Caco-2 (cell line): ENCODE results near the gene PKD1. TPM values are rescaled to one million over a fixed set of nuclear protein-coding genes. Genes with fewer than 3 reads are reported as not detected.

Experiments
- BruUV-seq: library from RNA; stranded (reverse); fragments of 400-500 nt; replicated peaks from 2 replicates; lab custom pipeline; 2021; lab: Mats Ljungman, UMichigan
- CTCF ChIA-PET: fragments of 300-600 bp; sonication (Branson Sonifier 250); formaldehyde crosslinking; loops from one replicate; lab custom pipeline; 2022; ENCODE audit warnings: antibody characterized with exemption; lab: Charles Lee
- POLR2A ChIA-PET: fragments of 300-600 bp; sonication (Branson Sonifier 250); formaldehyde crosslinking; loops from one replicate; lab custom pipeline; 2022; ENCODE audit warnings: antibody characterized with exemption; lab: Charles Lee
- DNase-seq, 2 experiments: peaks; one replicate each; pipeline versions ENCODE4 v3.0.0 to v3.0.0-alpha.2; 2020 to 2022
- H3K27me3 ChIP-seq: replicated peaks from 2 replicates; pipeline ENCODE4 v1.6.0; 2011; ENCODE audit warnings: low read length; ENCODE audit not compliant: control insufficient read depth, insufficient read depth
- H3K36me3 ChIP-seq: 2 replicates; pipeline ENCODE4 v1.5.1; 2011; ENCODE audit warnings: low read length; ENCODE audit not compliant: control insufficient read depth, insufficient read depth
- H3K4me1 ChIP-seq: fragments of 250-450 bp; sonication (Bioruptor Pico); 2 replicates; pipeline ENCODE4 v1.5.1; 2020; ENCODE audit warnings: mild to moderate bottlenecking
- H3K4me3 ChIP-seq: 2 replicates; pipeline ENCODE4 v1.5.1; 2011; ENCODE audit warnings: low read depth, mild to moderate bottlenecking, control low read depth, low read length
- H3K9me3 ChIP-seq: fragments of 250-450 bp; sonication (Bioruptor Pico); 2 replicates; pipeline ENCODE4 v1.5.1; 2020; ENCODE audit warnings: mild to moderate bottlenecking, moderate library complexity
- H3K27ac Mint-ChIP-seq: one replicate; pipeline ENCODE4 v1.8.0; 2022; ENCODE audit warnings: mixed read lengths; ENCODE audit not compliant: unreplicated experiment
- H3K27me3 Mint-ChIP-seq: one replicate; pipeline ENCODE4 v1.8.0; 2022; ENCODE audit warnings: mixed read lengths; ENCODE audit not compliant: insufficient read depth, unreplicated experiment
- H3K36me3 Mint-ChIP-seq: one replicate; pipeline ENCODE4 v1.8.0; 2022; ENCODE audit warnings: mild to moderate bottlenecking, mixed read lengths; ENCODE audit not compliant: insufficient read depth, unreplicated experiment
- H3K4me1 Mint-ChIP-seq: one replicate; pipeline ENCODE4 v1.8.0; 2022; ENCODE audit warnings: low read depth, mixed read lengths; ENCODE audit not compliant: unreplicated experiment
- H3K4me3 Mint-ChIP-seq: one replicate; pipeline ENCODE4 v1.8.0; 2022; ENCODE audit warnings: mild to moderate bottlenecking, moderate library complexity, mixed read lengths; ENCODE audit not compliant: unreplicated experiment
- H3K9me3 Mint-ChIP-seq: one replicate; pipeline ENCODE4 v1.8.0; 2022; ENCODE audit warnings: mixed read lengths; ENCODE audit not compliant: unreplicated experiment
- intact Hi-C: fragments of 100-400 bp; cut with micrococcal nuclease; formaldehyde crosslinking; loops from one replicate; pipeline ENCODE4 v1.10.0; 2022; ENCODE audit not compliant: unreplicated experiment
- total RNA-seq: library from RNA; stranded (reverse); gene quantifications from 2 replicates; pipeline ENCODE4 v1.2.3, GENCODE V29; 2022
- TF ChIP-seq, protein P1 (sequence below), 2 experiments: fragments of 200-600 bp in 1 of 2; IDR thresholded peaks; 1 replicate in 1 of 2; 2 replicates in 1 of 2; pipeline versions ENCODE4 v1.5.1 to v1.8.0; 2011 to 2022; ENCODE audit warnings: antibody characterized with exemption in 1 of 2, control low read depth in 1 of 2, inconsistent platforms in 1 of 2, low read depth in 1 of 2, low read length in 1 of 2, mild to moderate bottlenecking in 1 of 2, moderate library complexity in 1 of 2; ENCODE audit not compliant: insufficient read depth in 1 of 2, severe bottlenecking in 1 of 2, unreplicated experiment in 1 of 2

Gene PKD1
- total RNA-seq, 1 experiment from 2014 or later, result 70.5 TPM

DNA sequence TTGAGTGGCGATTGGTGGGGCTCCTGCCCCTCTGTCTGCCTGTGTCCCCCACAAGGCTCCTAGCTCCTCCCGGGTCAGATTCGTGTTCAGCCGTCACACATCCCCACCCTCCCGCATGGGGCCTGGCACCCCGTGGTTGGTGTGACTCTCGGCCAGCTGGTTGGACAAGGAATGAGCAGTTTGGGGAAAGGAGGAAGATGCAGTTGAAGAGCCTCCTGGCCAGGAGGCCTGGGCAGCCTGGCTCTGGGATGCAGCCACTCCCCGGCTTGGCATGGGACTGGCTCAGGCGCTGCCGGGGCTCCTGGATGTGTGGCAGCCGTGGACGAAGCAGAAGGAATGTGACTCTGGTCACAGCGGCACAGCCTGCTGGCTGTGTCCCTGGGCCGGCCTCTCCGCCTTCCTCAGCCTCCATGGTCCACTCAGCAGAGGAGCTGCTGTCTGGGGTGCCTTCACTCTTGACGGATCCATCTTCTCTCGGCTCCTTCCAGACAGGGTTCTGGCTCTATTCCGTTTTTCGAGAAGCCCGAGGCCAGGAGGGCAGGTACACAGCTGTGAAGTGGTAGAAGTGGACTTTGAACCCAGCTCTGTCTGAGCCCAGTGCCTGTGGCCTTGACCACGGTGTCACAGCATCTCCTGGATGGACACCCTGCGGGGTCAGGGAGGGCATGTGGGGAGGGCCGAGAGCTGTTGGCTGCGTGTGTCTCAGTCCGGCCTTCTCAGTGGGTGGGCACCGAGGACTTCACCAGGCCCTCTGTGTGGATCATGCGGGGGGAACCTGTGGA is 22.0 kb upstream of the PKD1 start:
- TF ChIP-seq, protein P1, sequence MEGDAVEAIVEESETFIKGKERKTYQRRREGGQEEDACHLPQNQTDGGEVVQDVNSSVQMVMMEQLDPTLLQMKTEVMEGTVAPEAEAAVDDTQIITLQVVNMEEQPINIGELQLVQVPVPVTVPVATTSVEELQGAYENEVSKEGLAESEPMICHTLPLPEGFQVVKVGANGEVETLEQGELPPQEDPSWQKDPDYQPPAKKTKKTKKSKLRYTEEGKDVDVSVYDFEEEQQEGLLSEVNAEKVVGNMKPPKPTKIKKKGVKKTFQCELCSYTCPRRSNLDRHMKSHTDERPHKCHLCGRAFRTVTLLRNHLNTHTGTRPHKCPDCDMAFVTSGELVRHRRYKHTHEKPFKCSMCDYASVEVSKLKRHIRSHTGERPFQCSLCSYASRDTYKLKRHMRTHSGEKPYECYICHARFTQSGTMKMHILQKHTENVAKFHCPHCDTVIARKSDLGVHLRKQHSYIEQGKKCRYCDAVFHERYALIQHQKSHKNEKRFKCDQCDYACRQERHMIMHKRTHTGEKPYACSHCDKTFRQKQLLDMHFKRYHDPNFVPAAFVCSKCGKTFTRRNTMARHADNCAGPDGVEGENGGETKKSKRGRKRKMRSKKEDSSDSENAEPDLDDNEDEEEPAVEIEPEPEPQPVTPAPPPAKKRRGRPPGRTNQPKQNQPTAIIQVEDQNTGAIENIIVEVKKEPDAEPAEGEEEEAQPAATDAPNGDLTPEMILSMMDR (IDR thresholded peaks at IDR 0.05; ENCODE audit: insufficient read depth in 1 of 2, low read depth in 1 of 2, low read length in 1 of 2, severe bottlenecking in 1 of 2, unreplicated experiment in 1 of 2), result no peak
- Histone ChIP-seq H3K36me3 (peaks cover 6% of the 10 kb centered on the region; the same call in 1 of the 2 replicates), H3K4me1 (peaks cover 31% of the 10 kb centered on the region), H3K27me3 (no peaks in the 10 kb centered on the region), H3K9me3 (no peaks in the 10 kb centered on the region), H3K4me3 (no peak overlapping the region)
- Mint-ChIP-seq H3K27ac (peak overlapping the region; percentile 96), H3K4me3 (peak overlapping the region; percentile 80), H3K4me1 (peaks cover 25% of the 10 kb centered on the region), H3K9me3 (no peaks in the 10 kb centered on the region), H3K27me3 (peaks cover 3% of the 10 kb centered on the region), H3K36me3 (peaks cover 37% of the 10 kb centered on the region)
- CTCF ChIA-PET, result no interaction called here
- no TSS peak for BruUV-seq
- intact Hi-C loops, result no loop called here
- no peak for DNase-seq
- POLR2A ChIA-PET, result no interaction called here

DNA sequence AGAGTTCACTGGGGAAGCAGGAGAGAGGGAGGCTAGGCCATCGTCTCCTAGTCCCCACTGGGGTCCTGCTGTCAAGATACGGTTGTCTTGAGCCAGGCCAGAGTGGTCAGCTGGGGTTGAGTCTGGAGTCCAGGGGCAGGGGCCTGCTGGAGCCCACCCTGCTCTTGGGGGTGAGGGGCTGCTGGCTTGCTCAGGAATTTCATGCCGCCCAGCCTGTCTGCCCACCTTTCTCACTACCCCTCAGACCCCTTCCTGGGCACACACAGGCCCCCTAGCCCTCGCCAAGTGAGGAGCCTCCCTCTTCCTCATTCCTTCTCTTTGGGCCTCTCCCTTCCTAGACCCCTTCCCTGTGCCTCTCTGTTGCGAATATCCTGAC is 21.1 kb upstream of the PKD1 start:
- no peak for DNase-seq
- intact Hi-C loops, result no loop called here
- Histone ChIP-seq H3K27me3 (no peaks in the 10 kb centered on the region), H3K4me3 (peak overlapping the region; percentile 72), H3K4me1 (peaks cover 33% of the 10 kb centered on the region), H3K36me3 (peaks cover 6% of the 10 kb centered on the region; the same call in 1 of the 2 replicates), H3K9me3 (no peaks in the 10 kb centered on the region)
- POLR2A ChIA-PET, result no interaction called here
- peaks cover 3% of the 10 kb centered on the region for H3K27me3 Mint-ChIP-seq
- H3K4me1 Mint-ChIP-seq, result peaks cover 25% of the 10 kb centered on the region
- BruUV-seq, result no TSS peak
- H3K36me3 Mint-ChIP-seq, result peaks cover 41% of the 10 kb centered on the region
- peak overlapping the region; percentile 80 for H3K4me3 Mint-ChIP-seq
- H3K9me3 Mint-ChIP-seq, result no peaks in the 10 kb centered on the region
- H3K27ac Mint-ChIP-seq, result peak overlapping the region; percentile 96
- CTCF ChIA-PET, result no interaction called here
- TF ChIP-seq, protein P1 (IDR thresholded peaks at IDR 0.05; ENCODE audit: insufficient read depth in 1 of 2, low read depth in 1 of 2, low read length in 1 of 2, severe bottlenecking in 1 of 2, unreplicated experiment in 1 of 2), result no peak

DNA sequence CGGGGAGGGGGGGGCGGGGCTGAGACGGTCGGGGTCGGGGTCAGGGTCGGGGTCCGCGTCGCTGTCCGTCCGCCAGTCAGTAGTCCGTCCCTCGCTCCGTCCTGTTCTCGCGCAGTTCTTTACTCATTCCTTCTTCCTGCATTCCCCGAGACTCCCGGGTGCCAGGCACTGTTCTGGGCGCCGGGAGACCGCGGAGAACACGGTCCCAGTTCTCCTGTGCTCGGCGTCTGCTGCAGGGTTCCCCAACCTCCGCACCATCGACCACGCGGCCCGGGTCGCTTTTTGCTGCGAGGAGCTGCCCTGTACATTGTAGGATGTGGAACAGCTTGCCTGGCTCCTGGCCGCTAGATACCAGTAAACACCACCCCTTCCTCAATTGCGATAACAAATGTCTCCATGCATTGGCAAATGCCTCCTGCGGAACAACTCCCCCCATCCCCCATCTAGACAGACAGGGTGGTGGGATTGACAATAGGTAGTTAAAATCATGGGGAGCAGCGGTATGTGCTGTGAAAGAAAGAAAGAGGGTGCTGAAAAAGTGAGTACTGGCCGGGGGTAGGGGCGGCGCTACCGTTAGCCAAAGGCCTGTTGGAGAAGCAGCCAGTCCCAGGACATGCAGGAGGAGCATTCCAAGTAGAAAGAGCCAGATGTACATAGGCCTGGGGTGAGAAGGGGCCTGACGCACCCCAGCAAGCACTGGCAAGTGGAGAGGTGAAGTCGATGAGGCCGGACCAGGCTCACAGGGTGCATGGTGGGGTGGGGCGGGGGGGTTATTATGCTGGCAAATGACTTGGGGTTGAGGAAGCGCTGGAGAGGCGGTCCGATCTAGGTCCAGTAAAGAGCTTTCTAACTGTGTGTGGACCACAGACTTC is 20.5 kb upstream of the PKD1 start:
- H3K9me3 ChIP-seq, result no peaks in the 10 kb centered on the region
- TSS peak; percentile 74 for BruUV-seq
- DNase-seq, result no peak
- Mint-ChIP-seq H3K4me3 (peak overlapping the region; percentile 80), H3K36me3 (peaks cover 45% of the 10 kb centered on the region), H3K27ac (peak overlapping the region; percentile 96), H3K4me1 (peaks cover 25% of the 10 kb centered on the region), H3K9me3 (no peaks in the 10 kb centered on the region), H3K27me3 (peaks cover 3% of the 10 kb centered on the region)
- H3K36me3 ChIP-seq, result peaks cover 8% of the 10 kb centered on the region
- H3K4me3 ChIP-seq, result peak overlapping the region; percentile 72
- peaks cover 39% of the 10 kb centered on the region for H3K4me1 ChIP-seq
- POLR2A ChIA-PET, result interaction anchor here (0.6 to 1.9 kb wide), 29 partner anchors 7 to 1566 kb away, joined by 3 to 20 read pairs (median 4); partner anchors contain the start of genes ECI1, FAHD1, HAGH and NTHL1
- no peaks in the 10 kb centered on the region for H3K27me3 ChIP-seq
- intact Hi-C loops, result no loop called here
- TF ChIP-seq, protein P1 (IDR thresholded peaks at IDR 0.05; ENCODE audit: insufficient read depth in 1 of 2, low read depth in 1 of 2, low read length in 1 of 2, severe bottlenecking in 1 of 2, unreplicated experiment in 1 of 2), result no peak
- CTCF ChIA-PET, result interaction anchor here (0.6 to 1.2 kb wide), 8 partner anchors 16 to 450 kb away, joined by 3 to 10 read pairs (median 3); partner anchors contain the start of genes MAPK8IP3, PKD1 and TSC2
